HepG2 (cell line): ENCODE data around the gene SRC. TPM values are rescaled to one million over a fixed set of nuclear protein-coding genes. Genes with fewer than 3 reads are reported as not detected.

ENCODE experiments used
- ATAC-seq: fragments of 200-7000 bp; cut with Tn5 transposase; 3 replicates; pipeline ENCODE4 v1.9.1; 2020; ENCODE audit warnings: mild to moderate bottlenecking, moderate library complexity
- BruUV-seq: library from RNA; stranded (reverse); fragments of 400-500 nt; replicated peaks from 2 replicates; lab custom pipeline; 2021; lab: Mats Ljungman, UMichigan
- CTCF ChIA-PET: fragments of 300-600 bp; formaldehyde crosslinking; extraction: SDS; loops from one replicate; lab custom pipeline; 2021; ENCODE audit warnings: low total read pairs, inconsistent platforms, low intra/inter-chr PET ratio; lab: Yijun Ruan, JAX
- POLR2A ChIA-PET: fragments of 350-600 bp; sonication (Branson Sonifier 250); formaldehyde crosslinking; loops from one replicate; lab custom pipeline; 2020; ENCODE audit warnings: antibody characterized with exemption, inconsistent platforms; lab: Yijun Ruan, JAX
- DNase-seq: peaks from one replicate; pipeline ENCODE4 v3.0.0-alpha.2; 2015; ENCODE audit warnings: low spot score
- FAIRE-seq: peaks from 3 replicates; lab custom pipeline; 2011; peaks lifted over from hg19 to GRCh38; lab: Jason Lieb, UNC
- H2AFZ ChIP-seq: one replicate; pipeline ENCODE4 v1.6.1; 2011; ENCODE audit warnings: low read length, inconsistent platforms
- H3K27ac ChIP-seq: fragments of 300-600 bp; 3 replicates; pipeline ENCODE4 v1.8.0; 2011; ENCODE audit warnings: mixed run types, mild to moderate bottlenecking, mixed read lengths, low read length, inconsistent platforms; ENCODE audit not compliant: insufficient read depth; ENCODE audit errors: extremely low read length
- H3K27me3 ChIP-seq, 2 experiments: fragments of 200-600 bp in 1 of 2; 2 replicates in 1 of 2; 3 replicates in 1 of 2; pipeline versions ENCODE4 v1.6.0 to v1.8.0; 2011; ENCODE audit warnings: low read length in 2 of 2, mild to moderate bottlenecking in 2 of 2, moderate library complexity in 2 of 2, inconsistent platforms in 1 of 2; ENCODE audit not compliant: insufficient read depth in 2 of 2, control insufficient read depth in 1 of 2
- H3K36me3 ChIP-seq, 2 experiments: fragments of 200-600 bp in 1 of 2; replicated peaks in 1 of 2; 2 replicates in 1 of 2; 3 replicates in 1 of 2; pipeline versions ENCODE4 v1.5.1 to v1.8.0; 2011; ENCODE audit warnings: low read length in 2 of 2, inconsistent platforms in 1 of 2; ENCODE audit not compliant: insufficient read depth in 2 of 2, control insufficient read depth in 1 of 2
- H3K4me1 ChIP-seq: 2 replicates; pipeline ENCODE4 v1.5.1; 2012; ENCODE audit warnings: low read length, inconsistent platforms; ENCODE audit not compliant: insufficient read depth
- H3K4me2 ChIP-seq: 2 replicates; pipeline ENCODE4 v1.6.0; 2011; ENCODE audit warnings: low read depth, low read length, inconsistent platforms
- H3K4me3 ChIP-seq, 3 experiments: fragments of 200-600 bp in 1 of 3; sonication (generic), shearing (Covaris generic) in 1 of 3; replicated peaks in 1 of 3; 2 replicates each; pipeline ENCODE4 v1.5.1; 2011 to 2016; ENCODE audit warnings: low read length in 3 of 3, inconsistent platforms in 2 of 3, low read depth in 2 of 3, mild to moderate bottlenecking in 2 of 3, control low read depth in 1 of 3, mixed read lengths in 1 of 3; ENCODE audit not compliant: insufficient read depth in 1 of 3
- H3K79me2 ChIP-seq: one replicate; pipeline ENCODE4 v1.6.1; 2011; ENCODE audit warnings: low read length, inconsistent platforms; ENCODE audit not compliant: insufficient read depth
- H3K9ac ChIP-seq: 2 replicates; pipeline ENCODE4 v1.6.0; 2011; ENCODE audit warnings: mild to moderate bottlenecking, low read depth, low read length, inconsistent platforms; ENCODE audit not compliant: insufficient read depth
- H3K9me3 ChIP-seq: 2 replicates; pipeline ENCODE4 v1.5.1; 2012; ENCODE audit warnings: mild to moderate bottlenecking, low read length
- H4K20me1 ChIP-seq: 2 replicates; pipeline ENCODE4 v1.6.0; 2011; ENCODE audit warnings: inconsistent platforms, mild to moderate bottlenecking, low read length, moderate library complexity; ENCODE audit not compliant: insufficient read depth
- AGO2 ChIP-seq: fragments of 200-400 bp; formaldehyde crosslinking; optimal IDR thresholded peaks from 2 replicates; pipeline ENCODE3; 2017; ENCODE audit warnings: mild to moderate bottlenecking, low read depth, low read length, moderate library complexity
- MTF2 ChIP-seq: sonication (generic); formaldehyde crosslinking; IDR thresholded peaks from 2 replicates; pipeline ENCODE4 v1.5.0; 2020; ENCODE audit warnings: missing genetic modification reagents, borderline replicate concordance
- MYC ChIP-seq: sonication (generic); formaldehyde crosslinking; IDR thresholded peaks from 2 replicates; pipeline ENCODE4 v1.9.0; 2021; ENCODE audit warnings: missing genetic modification reagents, borderline replicate concordance
- RCOR2 ChIP-seq: IDR thresholded peaks from 2 replicates; pipeline ENCODE4 v1.6.1; 2016; ENCODE audit warnings: missing biosample characterization, missing genetic modification reagents
- SALL1 ChIP-seq: sonication (generic); formaldehyde crosslinking; IDR thresholded peaks from 2 replicates; pipeline ENCODE4 v1.8.0; 2022; ENCODE audit warnings: mild to moderate bottlenecking, missing genetic modification reagents
- ZBTB21 ChIP-seq: sonication (generic); formaldehyde crosslinking; IDR thresholded peaks from 2 replicates; pipeline ENCODE4 v1.4.0; 2020; ENCODE audit warnings: missing genetic modification reagents
- ZFP90 ChIP-seq: sonication (generic); formaldehyde crosslinking; IDR thresholded peaks from 2 replicates; pipeline ENCODE4 v1.8.0; 2022; ENCODE audit warnings: missing genetic modification reagents, mild to moderate bottlenecking, inconsistent platforms, borderline replicate concordance
- ZNF629 ChIP-seq: sonication (generic); formaldehyde crosslinking; conservative IDR thresholded peaks from 2 replicates; pipeline ENCODE4 v1.5.0; 2020; ENCODE audit warnings: missing genetic modification reagents
- WGBS: methylation state at CpG from one replicate; pipeline ENCODE4 v1.1.6; 2017; ENCODE audit warnings: low lambda C conversion rate; 5-methylcytosine and 5-hydroxymethylcytosine counted together
- in situ Hi-C: cut with HindIII; loops from 2 replicates; pipeline ENCODE4 v1.10.0; 2017; ENCODE audit warnings: low pct_unique_long_range_greater_than_20kb; ENCODE audit not compliant: extremely low pct_ligation_motif_present
- intact Hi-C: fragments of 100-400 bp; cut with micrococcal nuclease; formaldehyde crosslinking; loops from one replicate; pipeline ENCODE4 v1.10.0; 2022; ENCODE audit not compliant: unreplicated experiment
- polyA plus RNA-seq, 8 experiments: library from polyadenylated mRNA; depleted of rRNA in 3 of 8; stranded (reverse) in 7 of 8; unstranded in 1 of 8; fragments of >200 nt; fragmentation: Illumina TruSeq in 4 of 8; extraction: Trizol in 4 of 8; gene quantifications; 2 replicates each; pipeline versions ENCODE4 v1.2.1 to v1.2.3, GENCODE V29; 2011 to 2016; ENCODE audit warnings: low read depth in 4 of 8, missing spikeins in 1 of 8, mixed read lengths in 1 of 8; ENCODE audit not compliant: insufficient read depth in 1 of 8
- total RNA-seq, 5 experiments: library from RNA; depleted of rRNA; stranded (reverse); fragments of >200 nt; fragmentation: Illumina TruSeq; extraction: Trizol; gene quantifications; 2 replicates each; pipeline ENCODE4 v1.2.3, GENCODE V29; 2016; ENCODE audit warnings: low read depth in 1 of 5
- TF ChIP-seq, protein P1 (sequence below): sonication (generic); formaldehyde crosslinking; IDR thresholded peaks from 2 replicates; pipeline ENCODE4 v1.4.0; 2020; ENCODE audit warnings: missing genetic modification reagents, borderline replicate concordance
- TF ChIP-seq, protein P2 (sequence below), 2 experiments: fragments of 450-650 bp in 1 of 2; sonication (generic) in 1 of 2; formaldehyde crosslinking in 1 of 2; IDR thresholded peaks; 2 replicates each; pipeline versions ENCODE4 v1.6.1 to v1.8.0; 2016 to 2022; ENCODE audit warnings: antibody characterized with exemption in 1 of 2, mild to moderate bottlenecking in 1 of 2, missing genetic modification reagents in 1 of 2

The SRC gene
- total and polyA plus RNA-seq, 2 of the 13 experiments (the other 11 are each of a cell fraction or from before 2014, with no cell fraction given) = 54.7 to 192 TPM

DNA sequence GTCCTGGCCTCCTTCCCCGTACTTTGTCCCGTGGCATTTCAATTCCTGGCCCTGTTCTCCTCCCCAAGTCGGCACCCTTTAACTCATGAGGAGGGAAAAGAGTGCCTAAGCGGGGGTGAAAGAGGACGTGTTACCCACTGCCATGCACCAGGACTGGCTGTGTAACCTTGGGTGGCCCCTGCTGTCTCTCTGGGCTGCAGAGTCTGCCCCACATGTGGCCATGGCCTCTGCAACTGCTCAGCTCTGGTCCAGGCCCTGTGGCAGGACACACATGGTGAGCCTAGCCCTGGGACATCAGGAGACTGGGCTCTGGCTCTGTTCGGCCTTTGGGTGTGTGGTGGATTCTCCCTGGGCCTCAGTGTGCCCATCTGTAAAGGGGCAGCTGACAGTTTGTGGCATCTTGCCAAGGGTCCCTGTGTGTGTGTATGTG, 58.5 kb downstream of the SRC start:
- in situ Hi-C loops (no loop called here), intact Hi-C loops (no loop called here)
- WGBS = 84% methylated on average over 6 of the region's 6 CpGs
- ChIA-PET POLR2A (interaction anchor here (0.6 kb wide), 1 partner anchor 1950 kb away, joined by 3 read pairs; no protein-coding TSS in a partner anchor), CTCF (no interaction called here)
- Histone ChIP-seq H3K9me3 (no peaks in the 10 kb centered on the region), H3K4me2 (no peak overlapping the region), H3K4me1 (peaks cover 38% of the 10 kb centered on the region), H3K79me2 (no peaks in the 10 kb centered on the region), H3K36me3 (peaks cover 20 to 36% of the 10 kb centered on the region in 2 experiments), H4K20me1 (no peaks in the 10 kb centered on the region), H3K27me3 (peaks cover 5 to 25% of the 10 kb centered on the region in 2 experiments), H3K27ac (no peak overlapping the region), H3K9ac (no peak overlapping the region), H3K4me3 (no peak overlapping the region), H2AFZ (no peak overlapping the region)
- DNase-seq (no peak), ATAC-seq (no peak), FAIRE-seq (no peak)
- BruUV-seq = TSS peak; percentile 31
- TF ChIP-seq RCOR2 (no peak), AGO2 (peak; percentile 93), ZBTB21 (CRISPR knock-in tag) (0 out of 2 replicates have a peak, but pooled peaks have one; percentile 15), ZNF629 (peak; percentile 83), MYC (CRISPR knock-in tag) (0 out of 2 replicates have a peak, but pooled peaks have one; percentile 1), SALL1 (CRISPR knock-in tag) (0 out of 2 replicates have a peak, but pooled peaks have one; percentile 20), ZFP90 (CRISPR knock-in tag) (no peak), MTF2 (no peak)
- TF ChIP-seq, protein P1, sequence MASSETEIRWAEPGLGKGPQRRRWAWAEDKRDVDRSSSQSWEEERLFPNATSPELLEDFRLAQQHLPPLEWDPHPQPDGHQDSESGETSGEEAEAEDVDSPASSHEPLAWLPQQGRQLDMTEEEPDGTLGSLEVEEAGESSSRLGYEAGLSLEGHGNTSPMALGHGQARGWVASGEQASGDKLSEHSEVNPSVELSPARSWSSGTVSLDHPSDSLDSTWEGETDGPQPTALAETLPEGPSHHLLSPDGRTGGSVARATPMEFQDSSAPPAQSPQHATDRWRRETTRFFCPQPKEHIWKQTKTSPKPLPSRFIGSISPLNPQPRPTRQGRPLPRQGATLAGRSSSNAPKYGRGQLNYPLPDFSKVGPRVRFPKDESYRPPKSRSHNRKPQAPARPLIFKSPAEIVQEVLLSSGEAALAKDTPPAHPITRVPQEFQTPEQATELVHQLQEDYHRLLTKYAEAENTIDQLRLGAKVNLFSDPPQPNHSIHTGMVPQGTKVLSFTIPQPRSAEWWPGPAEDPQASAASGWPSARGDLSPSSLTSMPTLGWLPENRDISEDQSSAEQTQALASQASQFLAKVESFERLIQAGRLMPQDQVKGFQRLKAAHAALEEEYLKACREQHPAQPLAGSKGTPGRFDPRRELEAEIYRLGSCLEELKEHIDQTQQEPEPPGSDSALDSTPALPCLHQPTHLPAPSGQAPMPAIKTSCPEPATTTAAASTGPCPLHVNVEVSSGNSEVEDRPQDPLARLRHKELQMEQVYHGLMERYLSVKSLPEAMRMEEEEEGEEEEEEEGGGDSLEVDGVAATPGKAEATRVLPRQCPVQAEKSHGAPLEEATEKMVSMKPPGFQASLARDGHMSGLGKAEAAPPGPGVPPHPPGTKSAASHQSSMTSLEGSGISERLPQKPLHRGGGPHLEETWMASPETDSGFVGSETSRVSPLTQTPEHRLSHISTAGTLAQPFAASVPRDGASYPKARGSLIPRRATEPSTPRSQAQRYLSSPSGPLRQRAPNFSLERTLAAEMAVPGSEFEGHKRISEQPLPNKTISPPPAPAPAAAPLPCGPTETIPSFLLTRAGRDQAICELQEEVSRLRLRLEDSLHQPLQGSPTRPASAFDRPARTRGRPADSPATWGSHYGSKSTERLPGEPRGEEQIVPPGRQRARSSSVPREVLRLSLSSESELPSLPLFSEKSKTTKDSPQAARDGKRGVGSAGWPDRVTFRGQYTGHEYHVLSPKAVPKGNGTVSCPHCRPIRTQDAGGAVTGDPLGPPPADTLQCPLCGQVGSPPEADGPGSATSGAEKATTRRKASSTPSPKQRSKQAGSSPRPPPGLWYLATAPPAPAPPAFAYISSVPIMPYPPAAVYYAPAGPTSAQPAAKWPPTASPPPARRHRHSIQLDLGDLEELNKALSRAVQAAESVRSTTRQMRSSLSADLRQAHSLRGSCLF (CRISPR knock-in tag) = no peak
- TF ChIP-seq, protein P2, sequence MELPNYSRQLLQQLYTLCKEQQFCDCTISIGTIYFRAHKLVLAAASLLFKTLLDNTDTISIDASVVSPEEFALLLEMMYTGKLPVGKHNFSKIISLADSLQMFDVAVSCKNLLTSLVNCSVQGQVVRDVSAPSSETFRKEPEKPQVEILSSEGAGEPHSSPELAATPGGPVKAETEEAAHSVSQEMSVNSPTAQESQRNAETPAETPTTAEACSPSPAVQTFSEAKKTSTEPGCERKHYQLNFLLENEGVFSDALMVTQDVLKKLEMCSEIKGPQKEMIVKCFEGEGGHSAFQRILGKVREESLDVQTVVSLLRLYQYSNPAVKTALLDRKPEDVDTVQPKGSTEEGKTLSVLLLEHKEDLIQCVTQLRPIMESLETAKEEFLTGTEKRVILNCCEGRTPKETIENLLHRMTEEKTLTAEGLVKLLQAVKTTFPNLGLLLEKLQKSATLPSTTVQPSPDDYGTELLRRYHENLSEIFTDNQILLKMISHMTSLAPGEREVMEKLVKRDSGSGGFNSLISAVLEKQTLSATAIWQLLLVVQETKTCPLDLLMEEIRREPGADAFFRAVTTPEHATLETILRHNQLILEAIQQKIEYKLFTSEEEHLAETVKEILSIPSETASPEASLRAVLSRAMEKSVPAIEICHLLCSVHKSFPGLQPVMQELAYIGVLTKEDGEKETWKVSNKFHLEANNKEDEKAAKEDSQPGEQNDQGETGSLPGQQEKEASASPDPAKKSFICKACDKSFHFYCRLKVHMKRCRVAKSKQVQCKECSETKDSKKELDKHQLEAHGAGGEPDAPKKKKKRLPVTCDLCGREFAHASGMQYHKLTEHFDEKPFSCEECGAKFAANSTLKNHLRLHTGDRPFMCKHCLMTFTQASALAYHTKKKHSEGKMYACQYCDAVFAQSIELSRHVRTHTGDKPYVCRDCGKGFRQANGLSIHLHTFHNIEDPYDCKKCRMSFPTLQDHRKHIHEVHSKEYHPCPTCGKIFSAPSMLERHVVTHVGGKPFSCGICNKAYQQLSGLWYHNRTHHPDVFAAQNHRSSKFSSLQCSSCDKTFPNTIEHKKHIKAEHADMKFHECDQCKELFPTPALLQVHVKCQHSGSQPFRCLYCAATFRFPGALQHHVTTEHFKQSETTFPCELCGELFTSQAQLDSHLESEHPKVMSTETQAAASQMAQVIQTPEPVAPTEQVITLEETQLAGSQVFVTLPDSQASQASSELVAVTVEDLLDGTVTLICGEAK (IDR thresholded peaks at IDR 0.05) = no peak
- TF ChIP-seq, protein P2 (CRISPR knock-in tag; IDR thresholded peaks at IDR 0.05) = 0 out of 2 replicates have a peak, but pooled peaks have one; percentile 34
